Retina (tissue), 1 donor: ENCODE results near the gene SNX30.

Experiments
- DNase-seq: peaks from one replicate; pipeline ENCODE4 v3.0.0-alpha.2; 2016

SNX30 gene

GRCh38 chr9:112890106-112891081 lies 139.8 kb downstream of the SNX30 start, which contains the start of gene SLC46A2:
SLC46A2 (minus strand) TSS chr9:112890876; CDS start chr9:112890681, 195 bp downstream.
- DNase-seq = peak; percentile 65

DNA sequence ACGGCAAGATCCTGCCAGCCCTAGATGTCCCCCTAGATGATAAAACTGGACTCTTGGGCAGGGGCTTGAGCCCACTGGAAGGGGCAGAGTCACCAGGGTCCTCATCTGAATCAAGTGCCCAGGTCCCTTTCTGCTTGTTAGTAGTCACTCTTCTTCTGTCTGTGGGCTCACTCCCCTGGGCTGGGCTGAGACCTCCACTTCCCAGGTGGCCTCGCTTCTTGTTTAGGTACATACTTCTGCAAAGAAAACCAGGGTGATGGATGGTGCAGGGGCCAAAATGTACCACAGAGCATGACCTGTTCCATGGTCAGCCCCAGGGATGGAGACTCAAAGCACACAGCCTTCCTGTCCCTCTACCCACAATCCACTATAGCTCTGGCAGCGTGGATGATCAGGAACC lies 141.0 kb downstream of the SNX30 start:
- DNase-seq = no peak

- DNase-seq = no peak
Observed at GRCh38 chr9:112892981-112893380, 142.4 kb downstream of the SNX30 start.

GRCh38 chr9:112894041-112894440 lies 143.5 kb downstream of the SNX30 start:
- no peak for DNase-seq

GRCh38 chr9:112894699-112895098 lies 144.1 kb downstream of the SNX30 start:
- DNase-seq = no peak

- DNase-seq = no peak
Observed at GRCh38 chr9:112896131-112896530, 145.6 kb downstream of the SNX30 start.

DNA sequence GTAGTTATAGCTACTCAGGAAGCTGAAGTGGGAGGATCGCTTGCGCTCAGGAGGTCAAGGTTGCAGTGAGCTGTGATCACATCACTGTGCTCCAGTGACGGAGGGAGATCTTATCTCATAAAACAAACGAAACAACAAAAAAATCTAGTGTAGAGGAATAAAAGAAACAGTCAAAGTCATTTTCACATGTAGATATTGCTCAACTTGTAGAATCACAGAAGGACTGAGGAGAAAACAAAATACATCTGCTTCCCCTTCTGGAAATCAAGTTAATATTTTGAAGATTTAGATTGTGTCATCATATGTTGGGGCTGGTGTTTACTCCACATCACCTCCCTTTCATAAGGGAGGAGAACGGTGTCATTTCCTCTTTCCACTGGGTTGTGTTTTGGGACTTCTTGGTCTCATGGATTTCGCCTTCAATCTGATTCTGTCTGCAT lies 148.3 kb downstream of the SNX30 start:
- no peak for DNase-seq

DNA sequence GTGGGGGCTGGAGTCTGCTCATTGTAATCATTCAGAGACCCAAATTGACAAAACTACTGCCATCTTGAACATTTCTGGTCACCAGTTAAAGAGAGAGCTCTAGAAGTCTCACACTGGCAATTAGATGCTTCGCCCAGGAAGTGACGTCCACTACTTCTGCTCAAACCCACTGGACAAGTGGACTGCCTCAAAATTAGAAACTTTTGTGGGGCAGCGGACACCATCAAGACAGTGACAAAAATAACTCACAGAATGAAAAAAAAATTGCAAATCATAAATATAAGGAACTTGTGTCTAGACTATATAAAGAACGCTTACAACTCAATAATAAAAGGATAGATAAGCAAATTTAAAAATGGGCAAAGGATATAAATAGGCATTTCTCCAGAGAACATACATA lies 149.9 kb downstream of the SNX30 start:
- DNase-seq = no peak

DNA sequence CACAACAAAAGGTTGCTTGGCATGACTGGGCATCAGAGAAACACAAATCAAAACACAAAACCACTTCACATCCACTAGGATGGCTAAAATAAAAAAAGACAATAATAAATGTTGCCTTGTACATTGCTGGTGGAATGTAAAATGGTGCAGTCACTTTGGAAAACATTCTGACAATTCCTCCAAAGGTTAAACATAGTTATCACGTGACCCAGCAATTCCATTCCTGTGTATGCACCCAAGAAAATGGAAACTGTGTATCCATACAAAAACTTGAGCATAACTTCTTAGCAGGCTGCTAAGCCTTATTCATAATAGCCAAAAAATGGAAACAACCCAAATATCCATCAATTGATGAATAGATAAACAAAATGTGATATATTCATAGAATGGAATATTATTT lies 150.3 kb downstream of the SNX30 start:
- DNase-seq = no peak

DNA sequence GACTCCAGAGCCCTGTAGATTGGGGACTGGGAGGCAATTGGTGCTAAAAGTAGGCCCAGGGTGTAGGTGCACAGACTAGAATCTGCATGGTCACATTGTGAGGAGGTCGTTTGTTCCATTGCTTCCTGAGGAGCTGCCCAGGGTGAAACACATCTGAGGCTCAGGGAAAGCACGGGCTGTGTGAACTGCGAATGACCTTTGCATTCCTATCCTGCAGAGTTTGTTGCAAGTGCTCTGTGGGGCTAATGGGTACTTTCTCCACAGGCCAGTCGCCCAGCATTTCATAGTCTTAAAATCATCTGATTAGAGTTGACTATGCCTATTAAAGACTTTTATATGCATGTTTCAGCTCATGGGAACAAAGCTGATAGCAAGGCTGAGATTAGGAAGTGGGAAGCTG lies 154.5 kb downstream of the SNX30 start:
- no peak for DNase-seq

DNA sequence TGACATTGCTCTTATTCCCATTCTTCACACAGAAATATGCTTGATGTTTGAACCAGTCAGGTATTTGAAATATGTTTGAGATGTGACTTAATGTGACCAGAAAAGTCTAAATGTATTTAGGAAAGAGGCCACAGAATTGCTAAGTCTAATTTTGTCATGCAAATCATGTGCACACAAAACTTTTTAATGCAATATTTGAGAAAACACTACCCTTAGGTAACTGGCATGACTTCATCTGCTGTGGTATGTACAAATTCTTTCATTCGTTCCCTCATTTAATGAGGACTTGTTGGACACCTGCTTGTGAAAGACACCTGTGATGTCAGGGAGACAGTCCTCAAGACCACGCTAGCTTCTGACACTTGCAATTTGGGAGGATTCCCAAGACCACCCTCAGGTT lies 161.2 kb downstream of the SNX30 start:
- DNase-seq = no peak

GRCh38 chr9:112912636-112913035 lies 162.1 kb downstream of the SNX30 start:
- no peak for DNase-seq

- no peak for DNase-seq
Observed at GRCh38 chr9:112913326-112913725, 162.8 kb downstream of the SNX30 start.

DNA sequence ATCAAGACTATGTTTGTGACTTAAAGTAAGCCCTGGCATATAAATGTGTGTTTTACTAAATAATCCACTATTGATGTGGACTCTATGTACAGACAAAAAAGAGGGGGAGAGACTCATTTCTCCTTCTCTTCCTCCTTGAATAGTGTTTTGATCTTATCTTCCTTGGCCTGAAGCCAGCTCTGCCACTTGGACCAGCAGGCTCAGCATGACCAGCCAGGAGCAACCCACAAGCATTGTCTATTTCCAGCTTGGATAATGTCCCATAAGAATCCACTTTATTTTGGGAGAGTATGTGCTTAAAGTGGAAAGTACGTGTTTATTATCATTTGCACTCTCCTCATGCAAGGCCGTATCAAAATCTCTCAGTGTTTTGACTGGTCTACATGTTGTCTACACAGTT lies 164.0 kb downstream of the SNX30 start:
- DNase-seq = no peak

GRCh38 chr9:112917047-112917986 lies 166.8 kb downstream of the SNX30 start:
- DNase-seq = no peak

DNA sequence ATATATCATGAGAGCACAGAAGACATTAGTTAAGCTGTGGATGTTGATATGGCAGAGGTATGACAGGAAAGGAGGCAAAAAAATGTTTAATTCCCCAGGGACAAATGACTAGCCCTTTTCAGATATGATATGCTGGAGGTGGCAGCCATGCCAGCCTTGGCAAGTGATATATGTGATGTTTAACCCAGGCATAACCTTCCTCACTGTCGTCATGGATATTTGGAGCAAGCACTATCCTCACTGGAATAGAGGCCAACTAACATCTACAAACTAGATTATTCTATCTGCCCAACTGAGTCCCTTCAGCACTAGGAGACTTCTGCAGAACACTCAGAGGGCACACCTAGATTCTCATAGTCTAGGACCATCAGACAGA lies 167.4 kb downstream of the SNX30 start:
- DNase-seq = no peak

DNA sequence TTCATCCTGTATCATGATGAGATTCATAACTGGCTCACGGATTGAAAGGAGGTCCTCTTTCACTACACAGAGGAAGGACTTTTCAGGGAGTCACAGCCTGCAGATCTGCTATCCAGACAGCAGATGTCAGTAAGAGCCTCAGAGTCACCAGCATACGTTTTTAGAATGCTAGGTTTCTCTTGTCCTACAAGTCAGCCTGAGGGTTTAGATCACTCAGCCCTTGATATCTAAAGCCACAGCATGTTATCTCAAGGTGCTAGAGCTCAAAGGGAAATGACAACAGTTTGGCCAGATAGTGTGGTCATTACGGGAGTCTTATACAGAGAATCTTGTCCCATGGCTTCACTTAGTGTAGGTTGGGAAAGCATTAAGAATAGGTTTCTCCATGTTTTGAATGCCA lies 171.0 kb downstream of the SNX30 start:
- DNase-seq = peak; percentile 21
